ENCODE results near the gene NFIA. TPM values are rescaled to one million over a fixed set of nuclear protein-coding genes. Genes with fewer than 3 reads are reported as not detected.
A peak's percentile ranks its signal among the peaks of the same experiment; 100 is the strongest.

NFIA gene
- total RNA-seq, 1 experiment from 2014 or later: 23.9 TPM

- Histone ChIP-seq H3K36me3 (no peaks in the 10 kb centered on the region), H3K4me3 (no peak overlapping the region), H3K27ac (no peak overlapping the region), H3K9me3 (replicated peaks) (no peaks in the 10 kb centered on the region; the same call in 1 of the 2 replicates), H3K27me3 (no peaks in the 10 kb centered on the region), H3K4me1 (peaks cover 31% of the 10 kb centered on the region)
- no peak for DNase-seq
Measured at GRCh38 chr1:61169045-61169444, 86.7 kb downstream of the NFIA start.

- no peaks in the 10 kb centered on the region; the same call in 1 of the 2 replicates for H3K9me3 ChIP-seq (replicated peaks)
- H3K27me3 ChIP-seq: no peaks in the 10 kb centered on the region
- H3K4me1 ChIP-seq: peaks cover 31% of the 10 kb centered on the region
- H3K27ac ChIP-seq: peak overlapping the region; percentile 17
- H3K36me3 ChIP-seq: no peaks in the 10 kb centered on the region
- no peak overlapping the region for H3K4me3 ChIP-seq
- no peak for DNase-seq
Measured at GRCh38 chr1:61169634-61170033, 87.3 kb downstream of the NFIA start.

GRCh38 chr1:61170328-61171238, 88.2 kb downstream of the NFIA start:
- no peak for DNase-seq
- Histone ChIP-seq H3K4me3 (no peak overlapping the region), H3K27ac (peak overlapping the region; percentile 17), H3K4me1 (peaks cover 31% of the 10 kb centered on the region), H3K9me3 (replicated peaks) (no peaks in the 10 kb centered on the region; the same call in 1 of the 2 replicates), H3K27me3 (no peaks in the 10 kb centered on the region), H3K36me3 (no peaks in the 10 kb centered on the region)

GRCh38 chr1:61171346-61171745, 89.0 kb downstream of the NFIA start:
- Histone ChIP-seq H3K27me3 (no peaks in the 10 kb centered on the region), H3K4me3 (no peak overlapping the region), H3K9me3 (replicated peaks) (no peaks in the 10 kb centered on the region; the same call in 1 of the 2 replicates), H3K27ac (no peak overlapping the region), H3K36me3 (no peaks in the 10 kb centered on the region), H3K4me1 (peaks cover 31% of the 10 kb centered on the region)
- DNase-seq: no peak

- H3K36me3 ChIP-seq: no peaks in the 10 kb centered on the region
- no peaks in the 10 kb centered on the region for H3K27me3 ChIP-seq
- DNase-seq: no peak
Measured at GRCh38 chr1:61171974-61172373, 89.6 kb downstream of the NFIA start.

GRCh38 chr1:61173118-61173517, 90.8 kb downstream of the NFIA start:
- H3K4me1 ChIP-seq: peaks cover 31% of the 10 kb centered on the region
- H3K4me3 ChIP-seq: no peak overlapping the region
- H3K27ac ChIP-seq: no peak overlapping the region
- no peaks in the 10 kb centered on the region for H3K27me3 ChIP-seq
- no peaks in the 10 kb centered on the region for H3K36me3 ChIP-seq
- no peak for DNase-seq
- no peaks in the 10 kb centered on the region; the same call in 1 of the 2 replicates for H3K9me3 ChIP-seq (replicated peaks)

More at GRCh38 chr1:61171974-61172373, 89.6 kb downstream of the NFIA start:
- no peaks in the 10 kb centered on the region; the same call in 1 of the 2 replicates for H3K9me3 ChIP-seq (replicated peaks)
- no peak overlapping the region for H3K4me3 ChIP-seq
- no peak overlapping the region for H3K27ac ChIP-seq
- H3K4me1 ChIP-seq: peaks cover 31% of the 10 kb centered on the region

GRCh38 chr1:61174060-61174795, 91.9 kb downstream of the NFIA start:
- Histone ChIP-seq H3K36me3 (no peaks in the 10 kb centered on the region), H3K4me3 (no peak overlapping the region), H3K4me1 (peaks cover 23% of the 10 kb centered on the region), H3K9me3 (replicated peaks) (no peaks in the 10 kb centered on the region; the same call in 1 of the 2 replicates), H3K27me3 (no peaks in the 10 kb centered on the region), H3K27ac (no peak overlapping the region)
- no peak for DNase-seq

GRCh38 chr1:61175976-61176375, 93.6 kb downstream of the NFIA start:
- Histone ChIP-seq H3K4me1 (peaks cover 14% of the 10 kb centered on the region), H3K4me3 (no peak overlapping the region), H3K36me3 (no peaks in the 10 kb centered on the region), H3K9me3 (replicated peaks) (no peaks in the 10 kb centered on the region), H3K27ac (no peak overlapping the region), H3K27me3 (no peaks in the 10 kb centered on the region)
- DNase-seq: no peak

GRCh38 chr1:61181067-61182038, 99.0 kb downstream of the NFIA start:
- peak; percentile 47 to 74 for DNase-seq
- H3K4me3 ChIP-seq: no peak overlapping the region
- H3K27me3 ChIP-seq: no peaks in the 10 kb centered on the region
- no peaks in the 10 kb centered on the region for H3K9me3 ChIP-seq (replicated peaks)
- peaks cover 43% of the 10 kb centered on the region for H3K4me1 ChIP-seq
- no peaks in the 10 kb centered on the region for H3K36me3 ChIP-seq
- H3K27ac ChIP-seq: peak overlapping the region; percentile 75

- Histone ChIP-seq H3K4me3 (no peak overlapping the region), H3K9me3 (replicated peaks) (no peaks in the 10 kb centered on the region), H3K27ac (peak overlapping the region; percentile 75), H3K36me3 (no peaks in the 10 kb centered on the region), H3K27me3 (no peaks in the 10 kb centered on the region), H3K4me1 (peaks cover 43% of the 10 kb centered on the region)
- DNase-seq: peak; percentile 55 to 80
Measured at GRCh38 chr1:61182049-61182448, 99.7 kb downstream of the NFIA start.

GRCh38 chr1:61182480-61182879, 100.1 kb downstream of the NFIA start:
- Histone ChIP-seq H3K4me3 (no peak overlapping the region), H3K27ac (peak overlapping the region; percentile 75), H3K36me3 (no peaks in the 10 kb centered on the region), H3K4me1 (peaks cover 43% of the 10 kb centered on the region), H3K27me3 (no peaks in the 10 kb centered on the region), H3K9me3 (replicated peaks) (no peaks in the 10 kb centered on the region)
- DNase-seq: no peak

GRCh38 chr1:61183471-61184039, 101.2 kb downstream of the NFIA start:
- H3K27ac ChIP-seq: peak overlapping the region; percentile 91
- peak; percentile 55 to 72 for DNase-seq
- H3K9me3 ChIP-seq (replicated peaks): no peaks in the 10 kb centered on the region
- peaks cover 43% of the 10 kb centered on the region for H3K4me1 ChIP-seq
- H3K36me3 ChIP-seq: no peaks in the 10 kb centered on the region
- no peaks in the 10 kb centered on the region for H3K27me3 ChIP-seq
- H3K4me3 ChIP-seq: peak overlapping the region; percentile 52

- no peaks in the 10 kb centered on the region for H3K36me3 ChIP-seq
- peaks cover 43% of the 10 kb centered on the region for H3K4me1 ChIP-seq
- no peaks in the 10 kb centered on the region for H3K9me3 ChIP-seq (replicated peaks)
- H3K27ac ChIP-seq: peak overlapping the region; percentile 91
- peak; percentile 96 to 97 for DNase-seq
- H3K4me3 ChIP-seq: peak overlapping the region; percentile 52
- no peaks in the 10 kb centered on the region for H3K27me3 ChIP-seq
Measured at GRCh38 chr1:61184040-61184713, 101.8 kb downstream of the NFIA start.
